HG02885 (cell line): ENCODE measurements around the gene CNN1.

Experiments used
- ATAC-seq: cut with Tn5 transposase; IDR thresholded peaks from one replicate; pipeline ENCODE4 v1.9.1; 2021; ENCODE audit warnings: mild to moderate bottlenecking; ENCODE audit not compliant: unreplicated experiment, poor library complexity

CNN1 gene

DNA sequence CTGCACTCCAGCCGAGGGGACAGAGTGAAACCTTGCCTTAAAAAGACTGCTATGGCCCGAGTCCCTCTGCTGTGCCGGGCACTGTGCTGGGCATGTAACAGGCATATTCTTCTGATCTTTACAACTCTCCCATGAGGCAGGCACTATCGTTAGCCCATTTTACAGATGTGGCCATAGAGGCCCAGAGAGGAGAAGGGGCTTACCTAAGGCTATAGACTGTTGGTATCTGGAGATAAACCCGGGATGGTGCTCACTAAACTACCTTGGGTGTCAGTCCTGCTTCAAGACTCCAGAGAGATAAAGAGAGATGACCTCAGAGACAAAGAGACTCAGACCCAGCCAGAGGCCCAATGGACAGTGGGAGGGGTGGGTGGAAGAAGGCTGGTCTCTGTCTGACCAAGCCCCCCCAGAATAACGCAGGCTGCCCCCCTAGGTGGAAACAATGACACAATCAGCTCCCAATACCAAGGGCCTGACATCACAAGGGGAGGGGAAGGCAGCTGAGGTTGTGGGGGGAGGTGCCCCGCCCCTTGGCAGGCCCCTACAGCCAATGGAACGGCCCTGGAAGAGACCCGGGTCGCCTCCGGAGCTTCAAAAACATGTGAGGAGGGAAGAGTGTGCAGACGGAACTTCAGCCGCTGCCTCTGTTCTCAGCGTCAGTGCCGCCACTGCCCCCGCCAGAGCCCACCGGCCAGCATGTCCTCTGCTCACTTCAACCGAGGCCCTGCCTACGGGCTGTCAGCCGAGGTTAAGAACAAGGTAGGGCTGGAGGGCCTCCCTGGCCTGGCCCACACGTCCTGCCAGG lies at the start of gene CNN1:
TSS of gene CNN1 (plus strand) at position 620 of the 805 bp plus-strand sequence. CDS start at position 697, 77 bp downstream.
- ATAC-seq, result no peak

DNA sequence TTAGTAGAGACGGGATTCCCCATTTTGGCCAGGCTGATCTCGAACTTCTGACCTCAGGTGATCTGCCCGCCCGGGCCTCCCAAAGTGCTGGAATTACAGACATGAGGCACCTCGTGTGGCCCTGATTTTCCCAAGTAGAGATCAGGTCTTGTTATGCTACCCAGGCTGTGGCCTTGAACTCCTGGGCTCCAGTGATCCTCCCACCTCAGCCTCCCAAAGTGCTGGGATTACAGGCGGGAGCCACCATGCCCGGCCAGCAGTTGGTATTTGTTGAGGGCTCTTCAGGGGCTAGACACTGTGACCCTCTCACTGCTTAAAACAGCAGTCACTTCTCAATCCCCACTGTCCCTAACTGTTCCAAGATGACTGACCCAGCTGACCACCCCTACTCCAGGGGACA lies 49.3 kb upstream of the CNN1 start:
- no peak for ATAC-seq

DNA sequence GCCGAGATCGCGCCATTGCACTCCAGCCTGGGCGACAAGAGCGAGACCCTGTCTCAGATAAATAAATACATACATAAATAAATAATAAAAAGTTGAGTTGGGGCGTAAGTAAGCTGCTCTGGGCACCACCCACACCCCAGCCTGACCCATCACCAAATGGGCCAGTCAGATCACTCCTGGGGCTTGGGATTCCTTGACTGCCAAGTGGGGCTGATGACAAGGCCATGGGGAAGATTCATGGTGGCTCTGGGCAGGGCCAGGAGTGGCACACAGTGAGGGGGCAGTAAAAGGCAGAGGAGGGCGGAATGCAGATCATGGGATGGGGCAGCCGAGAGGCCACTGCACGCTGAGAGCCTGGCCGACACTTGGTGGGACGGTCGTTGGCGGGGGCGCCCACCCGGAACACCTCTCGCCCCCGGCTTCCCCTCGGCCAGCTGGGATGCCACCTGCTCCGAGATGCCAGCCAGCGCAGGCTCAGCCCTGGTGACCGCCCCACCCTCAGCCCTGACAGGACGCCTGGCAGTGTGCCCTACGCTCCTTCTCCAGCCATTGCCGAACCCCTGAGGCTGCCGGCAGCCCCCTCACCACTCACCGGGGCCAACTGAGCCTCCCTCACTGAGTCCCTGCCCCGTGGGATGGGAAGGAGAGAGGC lies 43.9 kb upstream of the CNN1 start:
- no peak for ATAC-seq

DNA sequence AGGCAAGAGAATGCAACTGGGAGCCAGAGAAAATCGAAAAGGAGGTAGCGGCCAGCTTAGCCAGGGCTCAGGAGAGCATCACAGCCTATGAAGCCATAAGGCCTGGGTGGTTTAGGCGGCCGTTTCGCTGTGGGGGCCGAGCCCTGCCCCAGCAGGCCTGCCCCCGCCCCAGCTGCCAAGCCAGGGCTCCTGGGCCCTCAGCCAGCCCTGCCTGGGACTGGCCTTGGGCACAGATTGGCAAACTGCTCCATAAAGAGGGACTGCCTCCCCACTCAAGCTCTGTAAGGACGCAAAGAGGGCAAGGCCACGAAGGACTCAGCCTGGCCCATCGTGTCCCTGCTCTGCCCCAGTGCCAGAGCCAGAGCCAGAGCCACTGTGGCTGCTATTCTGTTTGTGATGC lies 43.2 kb upstream of the CNN1 start:
- no peak for ATAC-seq

DNA sequence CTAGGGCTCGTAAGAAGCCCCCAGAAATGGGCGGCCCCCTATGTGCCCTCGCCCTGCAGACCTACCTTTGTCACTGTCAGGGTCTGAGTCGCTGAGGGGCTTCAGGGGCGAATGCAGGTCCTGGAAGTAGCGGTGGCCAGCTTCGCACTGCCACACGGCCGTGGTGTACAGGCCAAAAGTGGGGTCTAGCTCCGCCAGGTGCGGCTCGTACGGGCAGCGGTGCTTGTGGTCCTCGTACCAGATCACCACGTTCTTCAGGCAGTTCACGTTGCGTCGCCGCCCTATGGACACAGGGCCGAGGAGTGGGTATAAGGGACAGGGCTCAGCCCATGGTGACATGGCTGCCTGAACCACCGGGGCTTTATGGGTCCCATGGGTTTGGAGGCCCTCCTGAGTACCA lies 42.8 kb upstream of the CNN1 start:
- ATAC-seq, result no peak

DNA sequence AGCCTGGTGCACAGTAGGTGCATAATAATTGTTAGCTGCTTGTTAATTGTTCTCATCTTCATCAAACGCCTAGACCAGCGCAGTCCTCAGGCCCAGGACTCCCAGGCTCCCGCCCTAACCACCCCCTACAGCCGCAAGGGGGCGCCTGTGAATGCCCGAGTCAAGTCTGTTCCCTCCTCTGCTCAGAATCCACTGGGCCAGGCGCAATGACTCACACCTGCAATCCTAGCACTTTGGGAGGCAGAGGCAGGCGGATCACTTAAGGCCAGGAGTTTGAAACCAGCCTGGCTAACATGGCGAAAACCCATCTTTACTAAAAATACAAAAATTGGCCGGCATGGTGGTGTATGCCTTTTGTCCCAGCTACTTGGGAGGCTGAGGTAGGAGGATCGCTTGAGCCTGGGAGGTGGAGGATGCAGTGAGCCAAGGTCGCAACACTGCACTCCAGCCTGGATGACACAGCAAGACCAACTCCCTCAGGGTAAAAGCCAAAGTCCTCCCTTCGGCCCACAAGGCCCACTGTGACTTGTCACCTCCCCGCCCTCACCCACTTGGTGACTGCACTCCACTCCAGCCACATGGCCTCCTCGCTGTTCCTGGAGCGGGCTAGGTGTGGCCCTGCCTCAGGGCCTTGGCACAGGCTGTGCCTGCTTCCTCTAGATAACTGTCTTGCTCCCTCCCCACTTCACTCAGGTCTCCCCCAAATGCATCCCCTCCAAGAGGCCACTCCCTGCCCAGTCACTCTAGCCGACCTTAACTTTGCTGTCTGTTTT lies 42.1 kb upstream of the CNN1 start:
- ATAC-seq, result no peak

DNA sequence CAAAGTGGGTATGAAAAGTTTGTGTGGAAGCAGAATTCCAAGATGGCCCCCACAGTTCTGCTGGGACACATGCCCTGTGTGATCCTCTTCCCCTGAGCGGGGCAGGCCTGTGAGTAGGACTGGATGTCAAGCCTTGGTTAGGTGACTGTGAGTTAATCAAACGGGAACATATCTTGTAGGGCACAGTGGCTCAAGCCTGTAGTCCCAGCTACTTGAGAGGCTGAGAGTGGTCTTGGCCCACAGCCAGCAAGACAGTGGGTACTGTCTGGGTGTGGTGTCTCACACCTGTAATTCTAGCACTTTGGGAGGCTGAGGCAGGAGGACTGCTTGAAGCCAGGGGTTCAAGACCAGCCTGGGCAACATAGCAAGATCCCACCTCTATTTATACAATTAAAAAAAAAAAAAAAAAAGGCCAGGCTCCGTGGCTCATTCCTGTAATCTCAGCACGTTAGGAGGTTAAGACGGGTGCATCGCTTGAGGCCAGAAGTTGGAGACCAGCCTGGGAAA lies 39.4 kb upstream of the CNN1 start:
- no peak for ATAC-seq

DNA sequence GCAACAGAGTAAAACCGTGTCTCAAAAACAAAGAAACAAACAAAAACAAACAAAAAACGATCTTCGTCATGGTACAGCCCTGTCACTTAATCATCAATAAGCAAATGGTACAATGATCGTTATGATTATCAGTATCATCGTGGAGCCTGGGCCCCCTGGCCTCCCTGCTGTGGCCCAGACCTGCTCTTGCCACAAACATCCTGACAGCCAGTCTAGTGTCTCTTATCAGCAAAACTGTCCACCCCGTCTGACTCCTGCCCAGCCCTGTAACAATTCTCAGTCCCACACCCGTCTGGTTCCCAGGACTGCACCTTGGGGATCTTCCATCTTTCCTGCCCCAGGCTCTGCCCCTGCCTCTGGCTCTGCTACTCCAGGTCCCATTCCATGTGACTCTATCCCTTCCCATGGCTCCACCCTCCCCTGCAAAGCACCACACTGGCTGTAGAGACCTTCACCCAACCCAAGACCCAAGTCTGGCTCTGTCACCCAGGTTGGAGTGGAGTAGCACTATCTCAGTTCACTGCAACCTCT lies 38.7 kb upstream of the CNN1 start:
- ATAC-seq, result no peak

DNA sequence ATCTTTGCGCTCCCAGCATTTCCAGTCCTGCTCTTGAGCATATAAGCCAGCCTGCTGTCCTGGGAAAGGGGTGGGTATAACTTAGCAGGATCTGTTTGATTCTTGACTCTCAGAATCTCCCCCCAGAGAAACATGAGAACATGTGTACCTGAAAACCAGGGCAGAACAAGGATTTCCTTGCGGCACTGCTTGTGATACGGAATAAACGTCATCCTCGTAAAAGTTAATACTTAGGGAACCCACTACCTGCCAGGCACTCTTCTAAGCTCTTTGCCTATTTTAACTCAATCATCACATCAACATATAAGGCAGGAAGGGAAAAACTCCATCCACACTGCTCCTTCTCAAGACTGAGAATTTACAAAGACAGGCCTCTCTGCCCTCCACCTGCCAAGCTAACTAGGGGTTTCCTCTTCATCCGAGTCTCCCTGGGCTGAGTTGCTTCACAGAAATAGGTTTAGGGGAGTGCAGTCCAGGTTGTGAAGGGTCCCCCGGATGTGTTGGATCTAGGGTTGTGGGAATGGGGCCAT lies 34.1 kb upstream of the CNN1 start:
- ATAC-seq, result no peak

DNA sequence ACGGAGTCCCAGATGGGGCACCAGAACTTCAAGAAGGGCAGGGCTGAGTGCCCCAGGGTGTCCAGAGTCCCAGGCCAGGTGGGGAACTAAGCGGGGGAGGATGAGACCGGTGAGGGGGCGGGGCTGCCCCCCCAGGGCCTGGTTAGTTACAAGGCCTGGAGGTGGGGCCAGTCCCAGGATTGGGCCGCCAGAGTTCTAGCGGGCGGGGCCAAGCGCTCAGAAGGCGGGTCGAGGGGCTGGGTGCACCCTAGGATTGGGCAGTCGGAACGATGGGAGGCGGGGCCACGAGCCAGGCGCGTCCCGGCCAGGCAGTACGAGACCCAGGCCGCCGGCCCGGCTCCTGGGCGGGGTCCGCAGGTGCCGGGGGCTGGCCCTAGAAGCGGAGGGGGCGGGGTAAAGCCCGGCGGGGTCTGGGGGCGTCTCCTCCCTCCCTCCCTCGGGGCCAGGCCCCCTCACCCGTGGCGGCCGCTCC lies 33.6 kb upstream of the CNN1 start:
- ATAC-seq, result peak; percentile 90

DNA sequence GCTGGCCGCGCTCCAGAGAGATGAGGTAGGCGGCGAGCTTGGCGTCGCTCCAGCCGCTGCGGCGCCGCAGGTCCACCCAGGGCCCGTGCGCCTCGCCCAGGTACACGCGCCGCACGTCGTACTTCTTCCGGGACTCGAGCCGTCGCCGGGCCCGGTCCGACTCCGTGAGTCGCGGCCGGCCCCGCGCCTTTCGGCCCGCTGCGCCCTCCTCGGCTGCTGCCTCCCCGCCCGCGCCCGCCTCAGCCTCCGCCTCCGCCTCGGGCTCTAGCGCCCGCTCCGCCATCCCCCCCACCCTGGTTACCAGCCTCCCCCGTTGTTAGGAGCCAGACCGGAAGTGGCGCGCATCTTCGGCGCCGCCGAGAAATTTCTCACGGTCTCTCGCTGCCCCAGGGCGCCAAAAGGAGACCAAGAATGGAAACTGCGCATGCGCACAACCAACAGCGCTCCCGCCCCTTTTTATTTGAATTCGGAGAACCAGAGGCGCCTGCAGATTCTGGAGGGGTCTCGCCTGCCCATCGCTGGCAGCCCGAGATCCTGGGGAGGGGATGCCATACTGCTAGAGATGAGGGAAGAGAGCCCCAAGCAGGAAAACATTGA lies 33.0 kb upstream of the CNN1 start, which contains the start of gene ZNF653:
TSS of gene ZNF653 (minus strand) at position 336 of the 597 bp plus-strand sequence. CDS start at position 283, 53 bp downstream.
- peak; percentile 63 for ATAC-seq

DNA sequence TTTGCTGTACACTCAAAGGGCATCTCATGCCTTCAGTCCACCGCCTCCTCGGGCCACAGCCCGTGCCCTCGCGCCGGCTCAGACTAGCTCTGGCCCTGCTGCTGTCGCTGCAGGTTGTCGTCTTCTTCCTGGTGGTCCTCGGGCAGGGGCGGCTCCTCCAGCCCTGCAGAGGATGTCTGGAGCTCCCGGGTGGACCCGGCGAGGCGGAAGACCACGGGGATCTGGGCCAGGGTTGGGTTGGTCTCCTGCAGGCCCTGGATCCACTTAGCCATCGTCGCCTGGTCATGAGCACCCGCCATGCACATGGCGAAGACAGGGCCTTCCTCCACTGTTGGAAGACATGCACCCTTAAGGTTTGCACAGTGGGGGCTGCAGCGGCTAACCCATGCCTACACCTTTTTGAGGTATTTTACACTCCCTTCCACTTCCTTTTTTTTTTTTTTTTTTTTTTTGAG lies 32.5 kb upstream of the CNN1 start:
- ATAC-seq, result peak; percentile 19

DNA sequence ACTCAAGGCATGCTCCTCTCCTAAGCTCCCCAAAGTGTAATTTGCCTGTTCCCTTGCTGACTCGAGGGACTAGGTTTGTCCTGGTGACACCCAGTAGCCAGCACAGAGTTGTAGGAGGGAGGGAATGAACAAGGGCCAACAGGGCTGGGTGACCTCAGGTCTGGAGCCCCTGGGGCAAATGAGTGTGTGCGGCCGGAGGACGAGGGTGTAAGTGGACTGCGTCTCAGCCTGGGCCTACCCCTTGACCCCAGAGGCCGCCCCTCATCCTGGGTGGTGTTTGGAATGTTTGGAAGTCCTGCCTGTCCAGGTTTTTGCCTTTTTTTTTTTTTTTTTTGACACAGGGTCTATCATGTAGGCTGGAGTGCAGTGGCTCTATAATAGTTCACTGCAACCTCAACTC lies 31.7 kb upstream of the CNN1 start:
- ATAC-seq, result no peak

DNA sequence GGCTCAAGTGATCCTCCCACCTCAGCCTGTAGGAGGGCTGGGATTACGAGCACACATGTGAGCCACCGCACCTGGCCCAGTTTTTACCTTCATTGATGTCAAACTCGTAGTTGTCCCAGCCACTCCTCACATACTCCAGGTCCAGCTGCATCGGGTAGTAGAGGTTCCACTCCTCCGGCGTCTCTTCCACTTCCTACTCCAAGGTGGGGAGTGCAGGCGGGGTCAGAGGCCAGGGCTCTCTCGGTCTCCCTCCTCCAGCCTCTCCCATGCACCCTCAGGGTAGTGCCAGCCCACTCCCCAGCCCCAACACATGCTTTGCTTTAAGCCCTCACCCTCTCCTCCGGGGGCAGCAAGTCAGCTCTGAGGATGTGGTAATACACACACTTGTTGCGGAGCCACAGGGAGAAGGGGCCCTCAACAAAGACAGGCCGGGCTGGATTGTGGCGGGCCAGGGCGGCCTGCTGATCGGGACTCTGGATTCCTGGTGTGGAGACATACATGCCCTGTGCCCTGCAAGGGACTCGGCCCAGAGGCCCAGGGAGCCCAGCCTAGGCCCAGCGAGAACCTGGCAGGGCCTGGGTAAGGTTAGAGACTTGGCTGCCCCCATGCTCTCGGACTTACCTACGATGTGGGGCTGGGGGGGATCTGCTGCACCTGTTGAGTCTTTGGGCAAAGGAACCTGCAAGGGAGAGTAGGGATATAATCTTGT lies 31.1 kb upstream of the CNN1 start:
- ATAC-seq, result no peak

DNA sequence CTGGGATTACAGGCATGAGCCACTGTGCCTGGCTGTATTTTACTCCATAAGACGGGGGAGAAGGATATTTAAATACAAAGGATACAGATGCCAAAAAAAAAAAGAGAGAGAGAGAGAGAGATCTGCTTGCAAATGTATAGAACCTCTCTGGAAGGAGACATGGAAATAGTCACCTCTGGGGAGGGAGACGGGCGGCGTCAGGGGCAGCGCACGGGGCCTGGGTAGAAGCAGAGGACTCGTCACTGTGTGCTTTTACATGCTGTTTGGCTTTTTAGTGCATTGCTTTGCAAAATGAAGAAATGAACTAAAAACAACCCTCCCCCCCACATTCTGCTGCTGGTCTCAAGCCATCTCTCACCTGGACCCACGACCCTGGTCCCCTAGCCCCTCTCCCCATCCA lies 28.2 kb upstream of the CNN1 start:
- no peak for ATAC-seq

DNA sequence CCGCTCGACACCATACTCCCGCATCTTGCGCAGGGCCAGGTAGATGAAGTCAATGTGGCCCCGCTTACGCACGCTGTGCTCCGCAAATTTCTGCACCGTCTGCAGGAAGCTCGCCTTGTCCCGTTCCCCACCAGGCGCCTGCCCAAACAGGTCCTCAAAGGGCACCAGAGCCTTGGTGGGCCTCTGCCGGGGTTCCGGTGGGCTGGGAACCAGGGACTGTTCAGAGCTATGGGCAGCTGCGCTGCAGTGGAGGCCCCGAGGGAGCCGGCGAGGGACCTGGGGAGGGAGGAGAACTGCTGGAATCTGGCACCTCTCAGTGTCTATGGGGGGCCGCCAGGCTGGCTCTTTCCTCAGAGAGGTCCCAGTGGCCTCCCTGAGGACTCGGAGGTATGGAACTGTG lies 24.7 kb upstream of the CNN1 start:
- no peak for ATAC-seq

DNA sequence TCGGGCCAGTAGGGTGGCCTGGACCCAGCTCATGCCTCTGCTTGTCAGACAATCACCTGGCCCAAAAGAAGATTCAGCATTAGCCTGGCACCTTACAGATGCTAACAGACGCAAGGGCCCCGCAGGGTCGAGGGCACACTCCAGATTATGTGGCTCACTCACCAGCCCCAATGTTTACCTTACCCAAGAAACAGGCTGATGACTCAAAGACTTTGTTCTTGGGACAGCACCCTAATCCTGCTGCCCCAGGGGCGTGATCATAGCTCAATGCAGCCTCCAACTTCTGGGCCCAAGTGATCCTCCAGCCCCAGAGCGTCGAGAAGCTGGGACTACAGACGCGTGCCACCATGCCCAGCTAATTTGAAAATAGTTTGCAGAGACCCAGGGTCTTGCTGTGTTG lies 19.5 kb upstream of the CNN1 start:
- ATAC-seq, result no peak

DNA sequence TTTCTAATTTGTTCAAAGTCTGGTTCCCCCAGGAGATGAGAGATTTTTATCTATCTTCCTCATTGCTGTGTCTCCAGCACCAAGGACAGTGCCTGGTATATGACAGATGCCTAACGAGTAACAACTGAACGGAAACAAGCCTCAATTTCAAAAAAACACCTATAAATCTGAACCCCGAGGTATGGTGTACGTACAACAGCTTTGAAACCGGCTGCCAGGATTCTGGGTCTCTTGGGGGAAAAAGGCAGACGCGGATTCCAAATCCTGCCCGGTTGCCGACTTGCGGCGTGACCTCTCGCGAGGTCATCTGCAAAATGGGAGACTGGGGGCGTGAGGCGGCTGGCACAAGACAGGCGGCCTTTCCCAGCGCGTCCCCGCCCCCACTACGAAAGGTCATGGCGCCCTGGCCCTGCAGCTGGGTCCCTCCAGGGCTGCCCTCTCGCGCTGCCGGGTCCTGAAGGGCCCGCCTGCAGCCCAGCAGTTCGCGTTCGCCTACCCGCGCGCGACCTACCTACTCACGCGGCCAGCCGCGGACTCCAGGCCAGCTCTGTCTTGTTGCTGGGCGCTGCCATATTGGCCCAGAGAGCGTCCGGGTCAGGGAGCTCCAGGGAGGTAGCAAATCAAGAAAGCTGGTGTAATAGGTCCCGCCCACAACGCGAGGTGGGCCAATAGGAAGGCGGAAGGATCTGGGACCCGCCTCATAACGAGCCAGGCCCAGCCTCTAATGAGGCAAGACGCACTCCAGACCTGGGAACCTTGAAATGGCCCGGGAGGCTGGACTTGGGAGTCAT lies 9.9 kb upstream of the CNN1 start, which contains the start of gene ECSIT:
TSS of gene ECSIT (minus strand) at position 584 of the 791 bp plus-strand sequence. CDS start 9,964 bp downstream, outside the sequence.
- peak; percentile 96 for ATAC-seq
